Pancreas (tissue), 10 donors: Measurements from ENCODE around the gene EVA1C. TPM values are rescaled to one million over a fixed set of nuclear protein-coding genes. Genes with fewer than 3 reads are reported as not detected.
"Not testable (repeated sequence)": the region's sequence is repeated elsewhere in the genome, so short reads cannot be mapped to it uniquely, and the experiment has no call there.

ENCODE experiments used
- ATAC-seq, 4 donors: fragments of 200-7000 bp; cut with Tn5 transposase; one replicate each; pipeline versions ENCODE4 v1.8.0 to v1.9.1; 2020; ENCODE audit warnings: mild to moderate bottlenecking in 4 of 4, moderate library complexity in 4 of 4
- DNase-seq, 6 donors: peaks; one replicate each; pipeline ENCODE4 v3.0.0-alpha.2; 2020
- FAIRE-seq: peaks from 2 replicates; lab custom pipeline; 2012; peaks lifted over from hg19 to GRCh38; lab: Jason Lieb, UNC
- H3K27ac ChIP-seq, 4 donors: fragments of 200-600 bp; sonication (generic); 1 replicate in 3 of 4; 2 replicates in 1 of 4; pipeline versions ENCODE4 v1.5.0 to v1.8.0; 2020
- H3K27me3 ChIP-seq, 4 donors: fragments of 200-600 bp; one replicate each; pipeline ENCODE4 v1.8.0; 2021
- H3K36me3 ChIP-seq, 3 donors: fragments of 200-600 bp; sonication (generic) in 1 of 3; one replicate each; pipeline versions ENCODE4 v1.5.0 to v1.8.0; 2020 to 2021
- H3K4me1 ChIP-seq, 3 donors: fragments of 200-600 bp; one replicate each; pipeline ENCODE4 v1.8.0; 2021
- H3K4me3 ChIP-seq, 4 donors: fragments of 200-600 bp; sonication (generic) in 2 of 4; one replicate each; pipeline versions ENCODE4 v1.5.0 to v1.8.0; 2020 to 2021
- H3K9me3 ChIP-seq, 4 donors: fragments of 200-600 bp; one replicate each; pipeline ENCODE4 v1.8.0; 2021
- CTCF ChIP-seq, 4 donors: fragments of 200-600 bp; sonication (generic) in 3 of 4; IDR thresholded peaks; one replicate each; pipeline versions ENCODE4 v1.5.0 to v1.8.0; 2021; ENCODE audit warnings: antibody characterized with exemption in 4 of 4
- WGBS, 2 donors: extraction: QIAGEN DNeasy Blood & Tissue Kit; methylation state at CpG; one replicate each; pipeline ENCODE4 v1.1.7; 2013; 5-methylcytosine and 5-hydroxymethylcytosine counted together
- intact Hi-C, 3 donors: fragments of 100-400 bp; cut with DNase I; formaldehyde crosslinking; loops; one replicate each; pipeline versions ENCODE4 v1.11.1 to v1.14.2; 2022
- polyA plus RNA-seq, 2 donors: library from polyadenylated mRNA; stranded (reverse); fragments of 200-250 nt; gene quantifications; one replicate each; pipeline ENCODE4 v1.2.3, GENCODE V29; 2013
- total RNA-seq, 6 donors: library from RNA; stranded (reverse); fragmentation: NEBNext Ultra II Directional in 4 of 6; extraction: Animal tissue kit (Norgen Biotek cat#: 25700) in 4 of 6; gene quantifications; one replicate each; pipeline versions ENCODE4 v1.2.1 to v1.2.4, GENCODE V29; 2021 to 2023
- donor health status: healthy with polysubstance abuse.
- donor health status: DM: no; HTN: no; CAD: no; lungs with moderate emphysema.
- donor health status: DM: no; HTN: no; CAD: no.
- donor health status: control.
- donor health status: control.
- donor health status: Bipolar disorder and iron deficiency.
- donor health status: DM: yes; HTN: yes; CAD: no.
- donor health status: DM: no; HTN: no; CAD: no.
- donor health status: DM: no; HTN: no; CAD: no.
- donor health status: DM: yes; HTN: yes; CAD: no.

Gene EVA1C
- total and polyA plus RNA-seq, 8 donors, result 7.9 to 35.9 (median 11.6) TPM

- WGBS, 2 donors, result 18 to 39% methylated on average over 3 of the region's 3 CpGs
- Histone ChIP-seq H3K9me3 (no peaks in the 10 kb centered on the region), H3K4me1 (no peaks in the 10 kb centered on the region), H3K36me3 (no peaks in the 10 kb centered on the region), H3K27me3 (no peaks in the 10 kb centered on the region), H3K27ac (peak overlapping the region in 1 of 4 donors; percentile 21), H3K4me3 (no peak overlapping the region)
- intact Hi-C loops, result no loop called here
- FAIRE-seq, result no peak
- ATAC-seq, result peak; percentile 92 to 97 (median 95)
- TF ChIP-seq CTCF (IDR thresholded peaks at IDR 0.05), result no peak
- peak in 5 of 6 donors; percentile 78 to 87 (median 80) for DNase-seq
Observed at GRCh38 chr21:32537569-32537881, 125.0 kb downstream of the EVA1C start.

GRCh38 chr21:32538147-32538792, 125.8 kb downstream of the EVA1C start:
- intact Hi-C loops, result no loop called here
- Histone ChIP-seq H3K27ac (no peak overlapping the region), H3K4me3 (no peak overlapping the region), H3K9me3 (no peaks in the 10 kb centered on the region), H3K27me3 (no peaks in the 10 kb centered on the region), H3K4me1 (no peaks in the 10 kb centered on the region), H3K36me3 (no peaks in the 10 kb centered on the region)
- WGBS, 2 donors, result 81 to 89% methylated on average over 11 of the region's 11 CpGs
- DNase-seq (no peak), ATAC-seq (no peak), FAIRE-seq (no peak)
- TF ChIP-seq CTCF (IDR thresholded peaks at IDR 0.05), result no peak

GRCh38 chr21:32539378-32539777, 126.9 kb downstream of the EVA1C start:
- H3K36me3 ChIP-seq, result no peaks in the 10 kb centered on the region
- TF ChIP-seq CTCF (IDR thresholded peaks at IDR 0.05), result no peak
- DNase-seq (no peak), ATAC-seq (no peak), FAIRE-seq (no peak)
- H3K27ac ChIP-seq, result no peak overlapping the region
- no peaks in the 10 kb centered on the region for H3K4me1 ChIP-seq
- no peak overlapping the region for H3K4me3 ChIP-seq
- 84 to 89% methylated on average over 6 of the region's 6 CpGs for WGBS, 2 donors
- H3K9me3 ChIP-seq, result no peaks in the 10 kb centered on the region
- intact Hi-C loops, result no loop called here
- no peaks in the 10 kb centered on the region for H3K27me3 ChIP-seq

GRCh38 chr21:32543056-32543455, 130.6 kb downstream of the EVA1C start:
- H3K27ac ChIP-seq, H3K4me3 ChIP-seq, H3K4me1 ChIP-seq, ATAC-seq, DNase-seq, intact Hi-C loops, H3K36me3 ChIP-seq, FAIRE-seq, H3K9me3 ChIP-seq, H3K27me3 ChIP-seq: not testable (repeated sequence)
- 63 to 98% methylated on average over 2 of the region's 2 CpGs for WGBS, 2 donors

- 90 to 97% methylated on average over 3 of the region's 3 CpGs for WGBS, 2 donors
- ATAC-seq (no peak), DNase-seq (no peak), FAIRE-seq (no peak)
- intact Hi-C loops, result no loop called here
- Histone ChIP-seq H3K4me3 (no peak overlapping the region), H3K4me1 (no peaks in the 10 kb centered on the region), H3K36me3 (no peaks in the 10 kb centered on the region), H3K9me3 (no peaks in the 10 kb centered on the region), H3K27ac (no peak overlapping the region), H3K27me3 (no peaks in the 10 kb centered on the region)
- TF ChIP-seq CTCF (IDR thresholded peaks at IDR 0.05), result no peak
Observed at GRCh38 chr21:32543975-32544374, 131.5 kb downstream of the EVA1C start.
